ENCODE measurements around the gene SPATA2.

GRCh38 chr20:49916146-49917002, 1.0 kb upstream of the SPATA2 start:
- TF ChIP-seq CTCF (IDR thresholded peaks at IDR 0.05) (no peak), POLR2A (IDR thresholded peaks at IDR 0.05) (no peak), POLR2AphosphoS5 (IDR thresholded peaks at IDR 0.05) (no peak), EP300 (IDR thresholded peaks at IDR 0.05) (no peak)
